Measurements from ENCODE around the gene PGP.
"Not testable (repeated sequence)": the region's sequence is repeated elsewhere in the genome, so short reads cannot be mapped to it uniquely, and the experiment has no call there.

The PGP gene

DNA sequence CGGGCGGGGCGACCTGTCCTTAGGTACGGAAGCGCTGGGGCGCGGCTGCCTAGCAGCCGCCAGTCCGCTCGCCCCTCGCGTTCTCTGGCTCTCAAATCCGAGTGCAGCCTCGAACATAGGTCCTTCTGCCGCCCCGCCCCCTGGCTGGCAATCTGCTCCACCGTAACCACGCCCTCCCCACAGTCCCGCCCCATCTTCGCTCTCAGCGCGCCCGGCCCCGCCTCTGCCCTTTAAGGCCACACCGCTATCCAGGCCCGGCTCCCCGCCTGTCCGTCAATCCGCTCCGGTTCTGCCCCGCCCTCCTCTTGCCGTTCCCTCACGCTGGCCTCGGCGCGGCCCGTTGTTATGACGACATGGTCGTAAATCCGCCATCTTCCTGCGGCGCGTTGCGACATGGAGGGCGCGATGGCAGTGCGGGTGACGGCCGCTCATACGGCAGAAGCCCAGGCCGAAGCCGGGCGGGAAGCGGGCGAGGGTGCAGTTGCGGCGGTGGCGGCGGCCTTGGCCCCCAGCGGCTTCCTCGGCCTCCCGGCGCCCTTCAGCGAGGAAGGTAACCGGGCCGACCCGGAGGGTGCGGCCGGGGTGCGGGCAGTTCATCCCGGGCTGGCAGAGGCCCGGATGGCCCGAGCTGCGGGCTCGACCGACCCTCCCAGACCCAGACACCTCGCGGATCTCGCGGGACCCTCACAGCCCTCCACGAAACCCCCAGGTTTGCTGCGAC, 8.7 kb upstream of the PGP start, which contains the start of gene E4F1:
TSS of gene E4F1 (plus strand) at position 371 of the 721 bp plus-strand sequence. CDS start at position 394, 23 bp downstream.
- DNase-seq (ENCODE audit: low read depth in 3 of 3) = peak; percentile 97 to 100 (median 98)

DNA sequence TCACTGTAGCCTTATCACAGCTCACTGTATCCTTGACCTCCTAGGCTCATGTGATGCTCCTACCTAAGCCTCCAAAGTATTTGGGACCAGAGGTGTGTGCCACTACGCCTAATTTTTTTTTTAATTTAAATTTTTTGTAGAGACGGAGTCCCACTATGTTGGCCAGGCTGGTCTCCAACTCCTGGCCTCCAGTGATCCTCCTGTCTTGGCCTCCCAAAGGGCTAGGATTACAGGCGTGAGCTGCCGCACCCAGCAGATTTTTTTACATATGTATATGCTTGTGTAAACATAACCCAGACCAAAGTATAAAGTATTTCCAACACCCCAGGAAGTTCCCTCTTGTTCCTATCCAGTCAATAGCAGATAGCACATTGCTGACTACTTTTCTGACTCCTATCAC, 1.7 kb upstream of the PGP start:
- no peak for DNase-seq (ENCODE audit: low read depth in 3 of 3)

DNA sequence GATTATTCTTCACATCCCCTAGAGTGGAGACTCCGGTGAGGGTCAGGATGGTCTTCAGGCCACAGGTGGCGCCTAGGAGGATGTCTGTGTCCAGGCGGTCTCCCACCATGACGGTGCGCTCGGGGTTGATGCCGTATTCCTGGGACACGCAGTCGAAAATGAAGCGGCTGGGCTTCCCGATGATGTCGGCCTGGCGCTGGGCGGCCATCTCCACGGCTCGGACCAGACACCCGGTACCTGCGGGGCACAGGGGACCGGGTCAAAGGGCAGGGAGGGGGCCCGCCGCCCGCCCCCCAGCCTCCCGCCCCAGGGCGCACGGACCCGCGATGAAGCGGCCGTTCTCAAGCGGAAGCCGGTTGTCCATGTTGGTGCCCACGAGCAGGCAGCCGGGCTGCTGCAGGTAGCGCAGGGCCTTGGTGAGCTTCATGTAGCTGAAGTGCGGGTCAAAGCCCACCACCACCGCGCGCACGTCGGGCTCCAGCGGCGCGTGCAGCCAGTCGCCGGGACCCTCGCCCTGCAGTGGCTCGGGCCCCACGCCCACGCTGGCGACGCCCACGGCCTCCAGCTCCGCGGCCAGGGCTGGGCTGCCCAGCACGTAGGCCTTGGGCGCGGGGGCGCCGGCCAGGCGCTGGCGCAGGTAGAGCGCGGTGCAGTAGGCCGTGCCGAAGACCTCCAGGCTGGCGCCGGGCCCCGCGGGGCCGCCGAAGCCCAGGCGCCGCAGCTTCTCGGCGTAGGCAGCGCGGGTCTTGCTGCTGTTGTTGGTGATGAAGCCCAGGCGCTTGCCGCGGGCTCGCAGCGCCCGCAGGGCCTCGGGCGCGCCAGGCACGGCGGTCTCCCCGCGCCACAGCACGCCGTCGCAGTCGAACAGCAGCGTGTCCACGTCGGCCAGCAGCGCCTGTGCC, 572 bp downstream of the PGP start:
- DNase-seq (ENCODE audit: low read depth in 3 of 3) = no peak

DNA sequence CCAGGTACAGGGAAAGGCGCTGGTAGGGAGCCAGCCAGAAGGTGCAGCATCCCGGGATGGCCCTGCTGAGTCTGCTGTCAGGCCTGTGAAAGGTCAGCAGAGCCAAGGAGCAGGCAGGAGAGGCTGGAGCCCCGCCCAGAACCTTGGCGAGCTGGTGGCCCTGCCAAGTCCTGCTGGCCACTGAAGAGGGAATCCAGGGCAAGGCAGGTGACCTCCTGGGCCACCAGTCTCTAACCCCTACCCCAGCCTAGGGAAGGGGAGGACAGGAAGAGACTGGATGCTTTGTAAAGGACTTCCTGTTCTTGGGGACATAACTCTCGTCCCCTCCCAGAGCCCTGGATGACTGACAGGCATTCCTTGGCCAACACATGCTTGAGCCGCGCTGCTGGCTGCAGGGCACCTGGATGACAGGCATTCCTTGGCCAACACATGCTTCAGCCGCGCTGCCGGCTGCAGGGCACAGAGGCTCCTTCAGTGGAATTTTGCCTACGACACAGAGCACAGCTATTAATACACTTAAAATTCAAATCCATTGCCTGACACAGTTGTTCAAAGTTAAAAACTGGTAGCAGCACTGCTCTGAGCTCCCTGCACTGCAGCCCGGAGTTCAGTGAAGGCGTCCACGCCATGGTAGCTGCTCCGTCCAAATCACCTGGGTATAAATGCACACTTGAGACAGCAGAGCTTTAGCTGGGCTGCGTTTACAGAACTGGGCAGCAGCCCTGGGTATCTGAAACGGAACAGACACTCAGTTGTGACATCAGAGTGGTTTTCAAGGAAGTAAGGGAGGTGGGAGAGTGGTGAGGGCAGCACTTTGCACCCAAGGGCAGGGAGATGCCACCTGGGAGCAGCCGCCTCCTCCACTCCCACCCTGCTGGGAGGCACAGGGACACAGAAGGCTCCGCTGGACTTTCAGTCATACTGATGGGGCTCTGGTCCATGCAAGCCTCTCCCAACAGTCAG, 2.0 kb downstream of the PGP start:
- no peak for DNase-seq (ENCODE audit: low read depth in 3 of 3)

DNA sequence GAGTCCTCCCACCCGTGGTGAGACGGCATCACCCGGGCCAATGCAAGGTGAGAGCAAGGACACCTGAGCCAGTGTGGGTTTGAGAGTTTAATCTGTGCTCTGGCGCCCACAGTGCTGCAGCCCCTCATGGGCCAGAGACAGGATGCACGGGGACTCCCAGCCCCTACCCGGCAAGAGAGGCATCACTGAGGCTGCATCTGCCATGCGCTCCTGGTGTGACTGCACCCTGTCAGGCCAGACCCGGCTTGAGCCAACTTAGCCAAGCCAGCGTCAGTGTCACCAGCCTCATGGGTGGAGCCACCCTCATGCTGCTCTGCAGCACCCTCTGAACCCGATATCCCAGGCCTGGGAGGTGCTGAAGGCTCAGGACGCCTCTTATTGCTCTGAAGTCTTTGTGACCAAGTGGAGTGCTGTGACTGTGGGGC, 2.7 kb downstream of the PGP start:
- no peak for DNase-seq (ENCODE audit: low read depth in 3 of 3)

DNA sequence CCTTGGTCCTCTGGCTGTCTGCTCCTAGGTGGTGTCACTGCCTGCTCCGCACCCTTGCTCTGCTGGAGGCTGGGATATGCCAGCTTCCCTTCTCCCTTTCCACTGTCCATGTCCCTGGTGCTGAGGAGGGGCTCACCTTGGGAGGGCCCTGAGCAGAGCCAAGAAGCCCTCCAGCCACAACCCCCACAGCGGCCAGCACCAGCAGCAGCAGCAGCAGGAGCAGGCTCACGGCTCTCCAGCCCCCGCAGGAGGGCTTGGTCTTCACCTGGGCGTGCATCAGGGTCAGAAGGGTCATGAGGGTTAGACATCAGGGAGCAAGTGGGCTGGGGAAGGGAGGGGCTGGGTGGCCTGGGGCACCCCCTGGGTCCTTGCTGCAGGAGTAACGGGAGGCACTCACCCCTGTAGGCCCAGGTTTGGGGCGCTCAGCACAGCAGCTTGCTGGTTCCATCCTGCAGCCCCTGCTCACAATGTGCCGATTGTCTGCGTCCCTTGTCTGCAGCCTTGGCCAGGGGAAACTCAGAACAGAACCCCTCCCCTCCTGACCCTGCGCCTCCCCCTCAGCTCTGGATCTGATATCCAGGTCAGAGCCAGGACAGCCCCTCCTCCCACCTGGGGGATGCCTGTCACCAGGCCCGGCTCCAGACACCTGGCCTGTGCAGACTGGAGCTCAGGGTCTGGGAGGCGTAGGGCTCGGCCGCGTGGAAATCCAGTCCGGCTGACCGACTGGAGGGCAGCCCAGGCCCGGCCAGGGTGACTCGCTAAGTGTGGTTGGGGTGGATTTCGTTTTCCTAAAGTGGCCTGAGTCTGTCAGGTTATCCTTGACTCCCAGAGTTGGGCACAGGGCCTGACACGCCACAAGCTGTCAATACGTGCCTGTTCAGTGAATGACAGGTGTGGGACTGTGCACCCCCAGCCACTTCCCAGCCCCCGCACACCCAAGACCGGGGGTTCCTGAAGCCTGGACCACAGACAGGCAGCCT, 4.0 kb downstream of the PGP start, which contains the start of gene BRICD5:
TSS of gene BRICD5 (minus strand) at position 478 of the 980 bp plus-strand sequence. CDS start at position 448, 30 bp downstream.
- DNase-seq (ENCODE audit: low read depth in 3 of 3) = no peak

DNA sequence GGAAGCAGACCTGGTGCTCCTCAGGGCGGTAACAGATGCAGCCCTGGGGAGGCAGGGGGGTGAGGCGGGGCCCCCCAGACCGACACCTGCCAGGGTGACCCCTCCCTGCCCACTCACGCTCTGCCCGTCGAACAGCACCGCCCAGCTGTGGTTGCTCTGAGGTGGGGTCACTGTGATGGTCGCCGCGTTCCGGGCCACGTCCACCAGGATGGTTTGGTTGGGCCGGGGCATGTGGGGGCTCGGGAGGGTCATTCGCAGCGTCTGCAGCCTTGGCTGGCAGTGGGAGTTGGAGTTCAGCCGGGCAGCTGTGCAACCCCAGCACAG, 4.7 kb downstream of the PGP start:
- DNase-seq (ENCODE audit: low read depth in 3 of 3) = no peak

DNA sequence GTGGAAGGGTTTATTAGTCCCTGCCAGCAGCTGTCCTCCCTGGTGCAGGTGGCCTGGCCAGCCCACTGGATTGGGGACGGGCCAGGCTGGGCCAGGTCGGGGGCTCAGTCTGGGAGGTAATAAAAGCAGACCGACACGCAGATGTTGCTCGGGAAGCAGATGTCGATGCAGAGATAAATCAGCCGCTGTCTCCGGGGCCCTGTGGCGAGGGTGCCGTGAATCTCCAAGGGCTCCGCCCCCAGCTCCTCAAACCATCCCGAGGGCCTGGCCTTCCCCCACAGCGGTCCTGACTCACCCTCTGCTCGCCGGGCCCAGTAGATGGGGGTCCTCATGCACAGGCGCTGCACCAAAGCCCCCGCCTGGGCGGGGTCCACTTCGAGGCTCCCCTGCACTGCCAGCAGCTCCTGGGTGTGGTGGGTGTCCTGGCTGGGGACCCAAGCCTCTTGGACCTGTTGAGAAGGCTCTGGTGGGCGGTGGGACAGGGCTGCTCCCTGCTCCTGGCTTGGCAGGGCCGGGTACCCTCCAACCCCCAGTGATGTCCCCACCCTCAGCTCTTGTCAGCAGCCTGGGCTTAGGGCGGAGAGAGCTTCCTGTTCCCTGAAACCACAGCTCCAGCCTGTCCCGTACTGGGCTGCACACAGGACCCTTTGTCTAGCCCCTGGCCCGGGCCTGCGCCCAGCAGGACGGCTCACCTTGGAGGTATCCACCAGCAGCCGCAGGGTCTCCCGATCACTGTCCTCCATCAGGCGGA, 5.2 kb downstream of the PGP start:
- DNase-seq (ENCODE audit: low read depth in 3 of 3) = no peak

DNA sequence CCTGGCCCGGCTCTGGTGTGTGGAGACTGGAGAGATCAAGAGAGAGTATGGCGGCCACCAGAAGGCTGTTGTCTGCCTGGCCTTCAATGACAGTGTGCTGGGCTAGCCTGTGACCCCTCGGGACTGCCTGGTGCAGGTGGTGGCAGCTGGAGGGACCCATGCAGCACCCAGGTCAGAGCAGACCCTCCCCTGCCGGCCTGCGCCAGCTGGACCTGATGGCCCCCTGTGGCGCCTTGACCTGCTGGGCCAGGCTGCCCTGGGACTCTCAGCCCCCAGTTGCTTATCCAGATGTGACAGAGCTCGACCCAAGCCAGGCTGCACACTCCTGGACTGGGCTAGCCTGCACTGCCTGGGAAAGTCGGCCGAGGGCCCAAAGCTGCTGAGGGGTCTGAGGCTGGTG, 5.9 kb downstream of the PGP start:
- no peak for DNase-seq (ENCODE audit: low read depth in 3 of 3)

DNA sequence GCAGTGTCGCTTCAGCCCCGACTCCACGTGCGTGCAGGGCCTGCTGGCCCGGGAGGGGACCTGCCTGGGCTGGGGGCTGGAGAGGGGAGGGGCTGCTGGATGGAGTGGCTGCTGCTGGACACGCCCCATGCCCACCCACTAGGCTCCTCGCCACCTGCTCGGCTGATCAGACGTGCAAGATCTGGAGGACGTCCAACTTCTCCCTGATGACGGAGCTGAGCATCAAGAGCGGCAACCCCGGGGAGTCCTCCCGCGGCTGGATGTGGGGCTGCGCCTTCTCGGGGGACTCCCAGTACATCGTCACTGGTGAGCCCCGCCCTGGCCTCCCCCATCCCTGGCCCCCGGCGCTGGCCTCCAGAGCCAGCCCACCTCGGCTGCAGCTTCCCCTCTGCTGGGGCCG, 6.3 kb downstream of the PGP start:
- DNase-seq (ENCODE audit: low read depth in 3 of 3) = no peak

DNA sequence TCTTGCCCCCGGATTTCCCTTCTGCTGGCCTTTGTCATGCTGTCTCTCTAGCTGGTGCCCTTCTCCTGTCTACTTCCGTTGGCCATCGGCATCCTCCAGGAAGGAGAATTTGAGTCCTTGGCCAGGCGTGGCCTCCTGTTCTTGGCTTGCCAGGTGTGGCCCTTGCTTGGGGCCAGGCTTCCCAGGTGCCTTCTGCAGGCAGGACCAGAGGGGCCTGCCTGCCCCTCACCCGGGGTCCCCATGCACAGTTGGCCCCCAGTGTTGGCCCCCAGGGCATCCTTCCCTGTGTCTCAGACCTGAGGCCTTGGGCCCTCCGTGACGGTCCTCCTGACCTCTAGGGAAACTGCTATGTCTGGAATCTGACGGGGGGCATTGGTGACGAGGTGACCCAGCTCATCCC, 6.8 kb downstream of the PGP start:
- DNase-seq (ENCODE audit: low read depth in 3 of 3) = no peak

DNA sequence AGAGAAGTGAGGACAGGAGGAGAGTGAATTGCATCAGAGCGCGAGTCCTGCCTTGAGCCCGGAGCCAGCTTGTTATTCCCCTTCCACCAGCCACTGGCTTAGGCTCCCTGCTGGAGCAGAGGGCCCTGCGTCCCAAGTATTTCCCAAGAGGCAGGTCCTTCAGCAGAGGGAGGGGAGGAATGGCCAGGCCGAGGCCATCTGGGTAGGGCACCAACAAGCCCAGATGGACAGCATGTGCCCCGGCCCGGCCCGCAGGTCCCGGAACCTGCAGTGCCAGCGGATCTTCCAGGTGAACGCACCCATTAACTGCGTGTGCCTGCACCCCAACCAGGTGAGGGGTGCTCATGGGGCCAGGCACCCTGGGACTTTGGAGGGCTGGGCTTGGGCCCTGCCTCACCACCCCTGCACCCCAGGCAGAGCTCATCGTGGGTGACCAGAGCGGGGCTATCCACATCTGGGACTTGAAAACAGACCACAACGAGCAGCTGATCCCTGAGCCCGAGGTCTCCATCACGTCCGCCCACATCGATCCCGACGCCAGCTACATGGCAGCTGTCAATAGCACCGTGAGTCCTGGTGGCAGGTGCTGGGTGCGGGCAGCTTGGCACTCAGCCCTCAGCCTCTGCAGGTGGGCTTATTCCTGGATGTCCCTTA, 7.7 kb downstream of the PGP start:
- DNase-seq (ENCODE audit: low read depth in 3 of 3) = no peak

DNA sequence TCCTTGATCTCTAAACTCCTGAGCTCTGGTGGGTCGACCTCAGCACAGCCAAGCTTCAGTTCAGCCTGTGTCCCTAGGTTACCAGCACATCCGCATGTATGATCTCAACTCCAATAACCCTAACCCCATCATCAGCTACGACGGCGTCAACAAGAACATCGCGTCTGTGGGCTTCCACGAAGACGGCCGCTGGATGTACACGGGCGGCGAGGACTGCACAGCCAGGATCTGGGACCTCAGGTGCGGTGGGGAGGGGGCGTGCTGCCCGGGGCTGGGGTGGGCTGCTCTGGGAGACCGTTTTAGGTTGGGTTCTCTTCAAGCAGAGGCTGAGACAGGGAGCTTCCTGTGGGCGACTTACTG, 8.2 kb downstream of the PGP start:
- no peak for DNase-seq (ENCODE audit: low read depth in 3 of 3)

DNA sequence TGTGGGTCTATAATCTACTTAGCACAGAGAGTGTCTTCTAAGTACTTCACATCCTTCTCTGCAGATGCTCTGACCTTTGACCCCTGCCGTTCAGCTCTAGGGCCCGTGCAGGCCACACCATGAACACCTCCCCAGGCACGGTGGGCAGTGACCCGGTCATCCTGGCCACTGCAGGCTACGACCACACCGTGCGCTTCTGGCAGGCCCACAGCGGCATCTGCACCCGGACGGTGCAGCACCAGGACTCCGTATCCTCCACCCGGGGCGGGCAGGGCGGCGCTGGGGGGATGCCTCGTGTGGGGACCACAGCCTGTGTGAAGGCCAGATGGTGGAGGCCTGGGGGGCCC, 8.7 kb downstream of the PGP start:
- no peak for DNase-seq (ENCODE audit: low read depth in 3 of 3)

DNA sequence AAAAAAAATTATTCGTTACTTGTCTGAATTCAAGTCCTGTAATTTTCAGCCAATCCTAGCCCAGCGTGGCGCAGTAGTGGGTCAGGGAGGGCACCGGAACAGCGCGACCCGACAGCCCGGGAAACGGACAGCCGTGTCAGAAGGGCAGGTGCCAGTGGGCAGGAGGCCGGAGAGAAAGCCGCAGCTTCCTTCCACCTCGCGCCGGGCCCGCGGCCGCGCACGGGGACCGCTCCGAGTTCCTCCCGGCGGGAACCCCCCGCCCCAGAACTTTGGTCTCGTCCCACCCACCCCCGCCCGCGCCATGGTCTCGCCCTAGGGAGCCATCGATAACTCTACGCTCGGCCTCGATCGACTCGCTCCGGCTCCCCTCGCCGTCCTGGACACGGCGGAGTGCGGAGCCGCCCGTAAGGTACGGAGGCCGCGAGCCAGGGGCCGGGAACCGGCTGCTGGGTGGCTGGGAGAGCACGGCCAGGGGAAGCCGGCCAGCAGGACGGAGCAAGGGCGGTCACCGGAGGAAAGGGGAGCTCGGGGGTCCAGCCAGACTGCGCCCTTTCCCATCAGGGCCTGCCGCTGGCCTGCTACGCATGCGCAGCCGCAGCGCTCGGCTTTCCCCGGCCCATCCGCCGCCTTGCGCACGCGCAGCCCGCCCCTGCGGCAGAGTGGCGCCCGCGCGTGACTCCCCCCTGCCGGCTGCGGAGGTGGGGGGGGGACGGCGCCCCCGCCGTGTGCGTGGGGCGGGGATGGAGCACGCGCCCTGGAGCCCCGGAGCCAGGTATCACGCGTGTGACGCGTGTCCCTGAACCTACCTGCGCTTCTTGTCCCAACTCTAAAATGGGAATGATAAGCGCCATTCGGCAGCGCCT, 9.3 kb downstream of the PGP start, which contains the start of gene MLST8:
TSS of gene MLST8 (plus strand) at position 351 of the 863 bp plus-strand sequence. CDS start 632 bp downstream, outside the sequence.
- peak; percentile 83 to 87 (median 86) for DNase-seq (ENCODE audit: low read depth in 3 of 3)

DNA sequence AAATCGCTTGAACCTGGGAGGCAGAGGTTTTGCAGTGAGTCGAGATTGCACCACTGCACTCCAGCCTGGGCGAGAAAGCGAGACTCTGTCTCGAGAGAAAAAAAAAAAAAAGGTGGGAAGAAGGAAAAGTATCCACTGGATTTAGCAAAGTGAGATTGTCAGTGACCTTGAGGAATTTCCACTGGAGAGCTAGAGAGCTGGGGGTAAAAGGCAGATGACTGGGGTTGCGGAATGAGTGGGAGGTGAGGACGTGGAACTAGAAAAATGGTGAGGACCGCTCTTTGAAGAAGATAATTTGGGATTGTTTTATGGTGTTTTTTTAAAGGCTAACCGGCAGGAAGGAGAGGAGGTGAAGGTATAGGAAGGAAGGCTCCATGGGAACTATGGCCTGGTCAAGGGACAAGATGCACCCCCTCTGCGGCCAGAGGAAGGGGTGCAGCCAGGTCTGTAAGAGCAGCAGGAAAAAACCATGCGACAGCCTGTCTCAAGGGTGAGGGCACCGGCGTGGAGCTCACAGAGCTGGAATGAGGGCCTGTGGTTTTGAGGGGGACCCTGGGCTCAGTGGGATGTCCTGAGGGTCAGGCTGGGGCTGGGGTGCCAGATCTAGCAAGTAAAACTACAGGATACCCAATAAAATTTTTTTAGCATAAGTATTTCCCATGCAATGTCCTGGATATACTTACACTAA, 10.1 kb downstream of the PGP start:
- no peak for DNase-seq (ENCODE audit: low read depth in 3 of 3)

DNA sequence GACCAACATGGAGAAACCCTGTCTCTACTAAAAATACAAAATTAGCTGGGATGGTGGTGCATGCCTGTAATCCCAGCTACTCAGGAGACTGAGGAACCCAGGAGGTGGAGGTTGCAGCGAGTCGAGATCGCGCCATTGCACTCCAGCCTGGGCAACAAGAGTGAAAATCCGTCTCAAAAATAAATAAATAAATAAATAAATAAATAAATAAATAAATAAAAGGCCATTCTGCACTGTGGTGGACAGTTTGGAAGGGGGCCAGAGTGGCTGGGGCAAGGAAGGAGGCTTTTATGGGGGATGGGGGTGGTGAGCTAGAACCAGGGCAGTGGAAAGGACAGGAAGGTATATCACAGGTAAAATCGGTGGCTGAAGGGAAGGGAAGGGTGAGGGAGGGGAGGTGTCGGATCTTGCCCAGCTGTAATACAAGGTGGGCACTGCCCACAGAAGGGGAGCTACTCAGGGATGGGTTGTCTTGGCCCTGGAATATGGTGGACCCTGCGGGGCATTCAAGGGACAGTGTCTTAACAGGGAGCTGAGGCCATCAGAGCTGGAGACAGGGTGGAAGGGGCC, 11.4 kb downstream of the PGP start:
- DNase-seq (ENCODE audit: low read depth in 3 of 3) = not testable (repeated sequence)
